ELF-1 (cell line): ENCODE measurements around the gene MAST4.

Source experiments
- DNase-seq: peaks from one replicate; pipeline ENCODE4 v3.0.0-alpha.2; 2016; ENCODE audit warnings: low read depth, low spot score

The MAST4 gene

GRCh38 chr5:67187006-67187715 lies 591.0 kb downstream of the MAST4 start:
- DNase-seq, result no peak

GRCh38 chr5:67188274-67189078 lies 592.3 kb downstream of the MAST4 start:
- no peak for DNase-seq

- DNase-seq, result no peak
Measured at GRCh38 chr5:67189079-67189354, 592.8 kb downstream of the MAST4 start.

GRCh38 chr5:67189931-67190330 lies 593.7 kb downstream of the MAST4 start:
- DNase-seq, result no peak

GRCh38 chr5:67190410-67190809 lies 594.2 kb downstream of the MAST4 start:
- no peak for DNase-seq

GRCh38 chr5:67190861-67191260 lies 594.7 kb downstream of the MAST4 start:
- DNase-seq, result peak; percentile 85

- DNase-seq, result no peak
Measured at GRCh38 chr5:67192719-67193438, 596.7 kb downstream of the MAST4 start.

- no peak for DNase-seq
Measured at GRCh38 chr5:67193439-67193807, 597.2 kb downstream of the MAST4 start.

- DNase-seq, result no peak
Measured at GRCh38 chr5:67194166-67194565, 598.0 kb downstream of the MAST4 start.

- DNase-seq, result no peak
Measured at GRCh38 chr5:67195406-67196275, 599.4 kb downstream of the MAST4 start.

- no peak for DNase-seq
Measured at GRCh38 chr5:67196537-67197059, 600.4 kb downstream of the MAST4 start, which contains the start of gene CD180. TSS of gene CD180 (minus strand) at chr5:67196799. CDS start at chr5:67196641, 158 bp downstream.

- DNase-seq, result no peak
Measured at GRCh38 chr5:67197536-67197935, 601.3 kb downstream of the MAST4 start.

GRCh38 chr5:67198917-67199316 lies 602.7 kb downstream of the MAST4 start:
- DNase-seq, result no peak

- no peak for DNase-seq
Measured at GRCh38 chr5:67199859-67200258, 603.7 kb downstream of the MAST4 start.

GRCh38 chr5:67200809-67201562 lies 604.8 kb downstream of the MAST4 start:
- DNase-seq, result no peak

- DNase-seq, result no peak
Measured at GRCh38 chr5:67201897-67202549, 605.8 kb downstream of the MAST4 start.

- DNase-seq, result no peak
Measured at GRCh38 chr5:67202828-67203227, 606.6 kb downstream of the MAST4 start.

- DNase-seq, result no peak
Measured at GRCh38 chr5:67203701-67204074, 607.5 kb downstream of the MAST4 start.

- DNase-seq, result no peak
Measured at GRCh38 chr5:67204821-67205220, 608.6 kb downstream of the MAST4 start.

GRCh38 chr5:67205981-67206380 lies 609.8 kb downstream of the MAST4 start:
- no peak for DNase-seq
